ENCODE measurements around the gene SHROOM1.
"Not testable (repeated sequence)": the region's sequence is repeated elsewhere in the genome, so short reads cannot be mapped to it uniquely, and the experiment has no call there.

Gene SHROOM1

DNA sequence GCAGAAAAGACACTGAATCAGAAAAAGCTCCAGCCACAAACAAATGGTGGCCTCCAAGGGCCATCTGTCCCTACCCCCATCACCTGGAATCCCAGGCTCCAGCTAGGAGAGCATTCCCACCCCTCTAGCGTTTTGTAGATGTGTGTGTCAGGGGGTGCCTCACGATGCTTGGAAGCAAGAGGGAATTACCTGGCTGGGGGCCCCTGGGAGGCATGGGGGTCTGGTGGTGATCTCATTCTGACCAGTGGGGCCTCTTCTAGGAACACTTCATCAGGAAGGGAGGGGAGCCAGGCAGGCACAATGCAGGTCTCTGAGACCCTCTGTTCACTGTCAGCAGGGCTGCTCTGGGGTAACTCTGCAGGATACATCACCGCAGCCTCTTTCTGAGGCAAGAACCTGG is 6.0 kb downstream of the SHROOM1 start:
- DNase-seq = no peak

DNA sequence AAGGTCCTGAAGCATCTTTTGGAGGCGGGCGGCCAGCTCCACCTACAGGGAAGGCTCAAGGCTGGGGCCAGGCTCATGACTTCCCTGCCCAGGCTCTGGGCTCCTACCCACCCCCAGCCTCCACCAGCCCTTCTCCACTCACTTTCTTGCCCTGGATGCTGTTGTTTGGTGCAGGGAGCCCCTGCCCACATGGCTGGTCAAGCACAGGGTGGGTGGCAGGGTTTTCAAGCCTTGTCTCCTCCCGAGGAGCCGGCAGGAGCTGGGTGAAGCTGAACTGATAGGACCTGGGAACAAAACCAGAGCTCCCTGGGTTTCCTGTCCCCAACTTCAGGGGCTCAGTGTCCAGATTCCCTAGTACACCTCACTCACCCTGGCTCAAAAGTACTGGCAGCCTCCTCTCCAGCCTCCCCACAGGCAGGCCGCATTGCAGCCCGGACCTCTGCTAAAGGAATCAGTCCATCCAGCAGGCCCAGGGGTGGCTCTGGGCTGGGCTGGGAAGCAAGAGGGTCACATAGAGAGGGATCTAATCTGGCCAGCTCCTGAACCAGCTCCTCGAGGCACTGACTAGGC is 6.9 kb downstream of the SHROOM1 start:
- DNase-seq = no peak

DNA sequence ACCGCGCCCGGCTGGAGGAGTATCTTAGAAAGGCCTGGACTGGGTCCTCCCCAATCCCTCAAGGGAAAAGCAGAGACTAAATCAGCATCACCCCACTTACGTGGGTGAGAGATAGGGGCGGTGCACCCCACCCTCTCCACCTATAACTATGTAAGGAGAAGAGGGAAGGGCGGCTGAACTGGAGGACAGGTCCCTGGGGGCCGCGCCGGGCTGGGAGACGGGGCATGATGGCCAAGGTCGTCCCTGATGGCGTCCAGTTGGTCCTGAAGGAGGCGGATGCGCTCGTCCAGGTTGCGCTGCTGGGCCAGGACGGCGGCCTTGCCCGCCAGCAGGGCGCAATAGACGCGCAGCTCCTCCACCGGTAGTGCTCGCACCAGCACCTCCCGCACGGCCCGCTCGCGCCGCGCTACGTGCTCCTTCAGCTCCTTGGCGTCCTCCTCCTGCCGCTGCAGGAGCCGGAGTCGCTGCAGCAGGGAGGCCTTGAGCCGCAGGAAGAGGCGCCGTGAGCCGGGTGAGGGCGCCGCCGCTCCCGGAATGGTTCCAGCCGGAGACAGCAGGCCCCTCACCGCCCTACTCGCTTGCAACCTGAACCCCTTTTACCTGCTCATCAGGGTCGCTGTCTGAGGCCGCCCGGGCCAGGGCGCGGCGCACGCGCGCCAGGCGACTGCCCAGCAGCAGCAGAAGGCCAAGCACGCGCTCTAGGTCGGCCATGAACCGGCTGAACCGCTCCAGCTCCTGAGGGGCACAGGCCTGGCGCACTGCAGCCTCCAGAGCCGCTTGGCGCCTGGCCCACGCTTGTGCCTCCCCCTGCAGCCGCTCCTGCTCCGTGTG is 7.6 kb downstream of the SHROOM1 start:
- DNase-seq = no peak

DNA sequence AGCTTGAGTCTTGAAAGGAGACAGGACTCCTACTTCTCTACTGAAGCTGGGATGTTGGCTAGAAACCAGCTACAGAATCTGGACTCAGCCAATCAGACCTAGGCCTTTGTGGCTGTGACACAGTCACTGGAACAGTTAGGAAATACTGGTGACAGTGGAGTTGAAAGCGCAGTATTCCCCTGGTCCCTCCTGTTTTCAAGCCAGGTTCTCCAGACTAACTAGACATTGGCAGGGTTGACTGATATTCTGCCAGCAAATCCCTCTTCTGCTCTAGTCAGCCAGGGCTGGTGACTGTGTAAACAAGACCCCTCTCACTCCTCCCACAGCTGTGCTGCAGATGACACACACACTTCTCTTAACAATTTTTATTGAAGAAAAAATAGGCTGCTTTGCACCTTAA is 8.7 kb downstream of the SHROOM1 start:
- no peak for DNase-seq

DNA sequence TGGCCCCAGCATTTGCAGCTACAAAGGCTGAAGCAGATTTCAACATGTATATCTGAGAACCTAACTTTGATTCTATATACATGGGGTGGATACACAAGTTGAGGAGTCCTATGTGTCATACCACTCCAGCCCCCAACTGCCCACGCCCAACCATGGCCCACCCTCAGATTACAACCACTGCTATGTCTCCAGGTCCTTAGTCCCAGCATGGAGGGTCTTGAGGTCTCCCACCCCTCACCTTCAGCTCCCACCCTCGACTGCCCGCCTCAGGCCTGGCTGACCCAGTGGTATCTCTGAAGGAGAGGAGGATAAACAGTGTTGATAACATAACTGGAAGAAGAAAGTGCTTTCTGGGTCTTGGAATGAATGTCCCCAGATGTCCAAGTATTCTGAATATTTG is 9.1 kb downstream of the SHROOM1 start:
- DNase-seq = no peak

DNA sequence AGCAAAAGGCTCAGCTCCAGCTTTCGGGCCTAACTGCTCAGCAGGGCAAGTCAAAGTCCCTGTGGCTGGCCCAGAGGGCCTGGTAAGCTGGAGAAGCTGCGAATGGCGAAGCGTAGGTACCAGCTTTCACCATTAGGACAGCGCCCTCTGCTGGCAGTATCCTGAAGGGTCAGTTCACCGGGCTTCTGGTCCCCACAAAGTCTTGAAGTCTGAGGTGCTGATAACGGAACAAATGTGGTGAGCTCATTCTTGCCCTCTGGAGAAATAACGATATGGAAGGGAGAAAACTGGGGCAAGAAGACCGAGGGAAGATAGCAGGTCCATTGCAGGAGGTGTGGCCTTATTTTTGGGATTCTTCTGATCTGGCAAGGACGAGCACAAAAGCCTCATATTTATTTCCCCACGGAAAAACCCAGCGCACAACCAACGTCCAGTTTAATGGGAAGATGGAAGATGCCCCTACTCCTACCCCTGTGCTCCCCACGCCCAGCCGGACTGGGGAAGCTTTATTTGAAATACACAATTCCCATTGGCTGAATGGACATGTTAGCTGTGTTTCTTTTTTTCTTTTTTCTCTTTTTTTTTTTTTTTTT is 10.2 kb downstream of the SHROOM1 start:
- DNase-seq = peak; percentile 87

DNA sequence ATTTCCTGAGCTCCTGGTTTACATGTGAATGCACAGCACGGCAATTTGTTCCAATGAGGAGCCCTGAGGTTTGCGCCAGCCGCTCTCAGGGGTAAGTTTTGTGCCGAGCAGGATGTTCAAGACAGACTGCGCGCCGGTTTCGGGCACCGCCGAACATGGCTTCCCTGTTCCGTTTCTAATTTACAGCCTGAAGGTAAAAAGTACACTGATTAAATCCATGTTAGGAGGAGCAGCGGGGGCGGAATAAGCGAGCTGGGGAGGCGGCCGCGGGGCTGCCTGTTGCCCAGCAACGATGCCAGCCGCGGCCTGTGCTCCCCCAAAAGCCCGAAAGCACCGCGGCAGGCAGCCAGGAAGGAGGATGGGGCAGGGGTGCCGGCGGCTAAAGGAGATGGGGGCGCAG is 11.0 kb downstream of the SHROOM1 start:
- DNase-seq = no peak

DNA sequence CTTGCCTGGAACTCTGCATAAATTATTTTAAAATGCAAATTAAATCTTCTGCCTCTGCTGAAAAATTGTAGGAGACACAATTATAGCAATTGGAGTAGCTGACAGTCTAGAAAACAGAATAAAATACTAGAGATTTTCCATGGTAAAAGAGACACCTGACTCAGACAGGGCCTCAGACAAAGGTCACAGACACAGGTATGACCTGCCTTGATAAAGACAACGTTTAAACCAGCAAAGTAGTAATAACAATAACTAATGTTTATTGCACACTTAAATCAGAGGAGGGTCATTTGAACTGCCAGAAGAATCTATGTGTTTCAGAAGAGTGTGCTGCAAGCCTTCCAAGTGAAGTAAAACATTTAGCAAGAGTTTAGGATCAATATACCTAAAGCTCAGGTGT is 13.4 kb downstream of the SHROOM1 start:
- DNase-seq = no peak

DNA sequence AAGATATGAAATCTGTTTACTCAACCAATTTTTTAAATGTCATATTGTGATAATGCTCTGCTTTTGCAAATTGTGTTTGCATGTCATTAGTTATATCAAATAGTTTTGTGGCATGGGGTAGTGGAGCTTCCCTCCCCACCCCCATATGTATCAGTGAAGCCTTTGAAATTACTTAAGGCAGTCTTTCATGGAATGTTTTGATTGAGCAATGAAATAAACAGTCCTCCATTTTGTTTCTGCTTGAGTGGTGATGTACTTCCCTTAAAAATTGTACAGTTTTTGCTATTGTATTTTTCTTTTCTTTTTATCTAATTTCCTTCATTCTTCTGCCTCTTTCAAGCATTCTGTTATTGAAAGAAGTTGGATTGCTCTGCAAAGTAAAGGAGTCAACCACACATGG is 13.9 kb downstream of the SHROOM1 start:
- DNase-seq = no peak

DNA sequence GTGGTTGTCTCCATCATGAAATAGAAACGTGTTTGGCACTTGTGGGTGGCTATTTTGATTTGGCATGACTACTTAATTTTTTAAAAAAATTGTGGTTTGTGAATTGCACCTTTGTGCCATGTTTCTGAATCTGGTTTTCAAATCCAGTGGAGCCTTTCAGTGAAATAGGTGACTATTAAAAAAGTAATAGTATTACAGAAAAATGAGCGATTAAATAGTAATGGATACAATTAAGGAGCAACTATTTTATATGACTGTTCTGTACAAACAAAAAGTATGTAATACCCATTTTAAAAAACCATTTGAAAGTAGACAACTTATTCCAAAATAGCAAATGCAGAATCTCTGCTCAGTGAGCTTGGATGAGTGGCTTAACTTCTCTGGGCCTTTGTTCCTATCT is 14.4 kb downstream of the SHROOM1 start:
- DNase-seq = no peak

DNA sequence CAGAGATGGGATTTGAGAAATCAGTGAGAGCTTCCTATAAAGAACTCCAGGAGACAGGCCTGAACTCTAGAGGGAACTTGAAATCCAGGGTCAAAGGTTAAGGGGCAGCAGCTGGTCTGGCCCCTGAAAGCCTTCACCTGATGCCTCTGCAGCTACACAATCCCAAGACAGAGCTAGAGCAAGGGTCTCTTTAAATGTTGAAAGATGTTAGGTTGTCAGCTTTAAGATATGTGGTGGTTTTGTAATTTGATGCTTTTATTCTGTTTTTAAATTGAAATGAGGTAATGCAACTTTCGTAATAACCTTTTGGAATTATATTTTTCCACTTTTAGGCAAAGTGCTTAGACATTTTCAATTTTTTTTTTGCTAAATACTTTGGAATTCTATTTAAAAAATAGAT is 15.0 kb downstream of the SHROOM1 start:
- no peak for DNase-seq

DNA sequence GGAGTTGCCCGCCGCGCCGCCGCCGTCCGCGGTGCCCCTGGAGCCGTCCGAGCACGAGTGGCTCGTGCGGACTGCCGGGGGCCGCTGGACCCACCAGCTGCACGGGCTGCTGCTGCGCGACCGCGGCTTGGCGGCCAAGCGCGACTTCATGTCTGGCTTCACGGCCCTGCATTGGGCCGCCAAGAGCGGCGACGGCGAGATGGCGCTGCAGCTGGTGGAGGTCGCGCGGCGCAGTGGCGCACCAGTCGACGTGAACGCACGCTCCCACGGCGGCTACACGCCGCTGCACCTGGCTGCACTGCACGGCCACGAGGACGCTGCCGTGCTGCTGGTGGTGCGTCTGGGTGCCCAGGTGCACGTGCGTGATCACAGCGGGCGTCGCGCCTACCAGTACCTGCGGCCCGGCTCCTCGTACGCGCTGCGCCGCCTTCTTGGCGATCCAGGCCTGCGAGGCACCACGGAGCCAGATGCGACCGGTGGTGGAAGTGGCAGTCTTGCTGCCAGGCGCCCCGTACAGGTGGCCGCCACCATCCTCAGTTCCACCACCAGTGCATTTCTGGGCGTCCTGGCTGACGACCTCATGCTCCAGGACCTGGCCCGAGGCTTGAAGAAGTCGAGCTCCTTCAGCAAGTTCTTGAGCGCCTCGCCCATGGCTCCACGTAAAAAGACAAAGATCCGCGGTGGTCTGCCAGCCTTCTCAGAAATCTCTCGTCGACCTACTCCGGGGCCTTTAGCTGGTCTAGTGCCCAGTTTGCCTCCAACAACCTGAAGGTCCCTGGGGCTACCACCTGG is 15.7 kb downstream of the SHROOM1 start:
- no peak for DNase-seq

DNA sequence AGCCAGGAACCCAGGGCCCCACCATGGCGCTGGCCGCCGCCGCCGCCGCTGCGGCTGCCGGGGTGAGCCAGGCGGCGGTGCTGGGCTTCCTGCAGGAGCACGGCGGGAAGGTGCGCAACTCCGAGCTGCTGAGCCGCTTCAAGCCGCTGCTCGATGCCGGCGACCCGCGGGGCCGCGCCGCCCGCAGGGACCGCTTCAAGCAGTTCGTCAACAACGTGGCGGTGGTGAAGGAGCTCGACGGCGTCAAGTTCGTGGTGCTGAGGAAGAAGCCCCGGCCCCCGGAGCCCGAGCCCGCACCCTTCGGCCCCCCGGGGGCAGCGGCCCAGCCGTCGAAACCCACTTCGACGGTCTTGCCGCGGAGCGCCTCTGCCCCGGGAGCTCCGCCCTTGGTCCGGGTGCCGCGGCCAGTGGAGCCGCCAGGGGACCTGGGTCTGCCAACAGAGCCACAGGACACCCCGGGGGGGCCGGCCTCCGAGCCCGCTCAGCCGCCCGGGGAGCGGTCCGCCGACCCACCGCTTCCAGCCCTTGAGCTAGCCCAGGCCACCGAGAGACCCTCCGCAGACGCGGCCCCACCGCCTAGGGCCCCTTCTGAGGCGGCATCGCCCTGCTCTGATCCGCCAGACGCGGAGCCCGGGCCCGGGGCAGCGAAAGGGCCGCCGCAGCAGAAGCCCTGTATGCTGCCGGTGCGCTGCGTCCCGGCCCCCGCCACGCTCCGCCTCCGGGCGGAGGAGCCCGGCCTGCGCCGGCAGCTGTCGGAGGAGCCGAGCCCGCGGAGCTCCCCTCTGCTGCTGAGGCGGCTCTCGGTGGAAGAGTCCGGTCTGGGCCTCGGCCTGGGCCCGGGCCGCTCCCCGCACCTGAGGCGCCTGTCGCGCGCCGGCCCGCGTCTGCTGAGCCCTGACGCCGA is 16.6 kb downstream of the SHROOM1 start:
- DNase-seq = no peak

DNA sequence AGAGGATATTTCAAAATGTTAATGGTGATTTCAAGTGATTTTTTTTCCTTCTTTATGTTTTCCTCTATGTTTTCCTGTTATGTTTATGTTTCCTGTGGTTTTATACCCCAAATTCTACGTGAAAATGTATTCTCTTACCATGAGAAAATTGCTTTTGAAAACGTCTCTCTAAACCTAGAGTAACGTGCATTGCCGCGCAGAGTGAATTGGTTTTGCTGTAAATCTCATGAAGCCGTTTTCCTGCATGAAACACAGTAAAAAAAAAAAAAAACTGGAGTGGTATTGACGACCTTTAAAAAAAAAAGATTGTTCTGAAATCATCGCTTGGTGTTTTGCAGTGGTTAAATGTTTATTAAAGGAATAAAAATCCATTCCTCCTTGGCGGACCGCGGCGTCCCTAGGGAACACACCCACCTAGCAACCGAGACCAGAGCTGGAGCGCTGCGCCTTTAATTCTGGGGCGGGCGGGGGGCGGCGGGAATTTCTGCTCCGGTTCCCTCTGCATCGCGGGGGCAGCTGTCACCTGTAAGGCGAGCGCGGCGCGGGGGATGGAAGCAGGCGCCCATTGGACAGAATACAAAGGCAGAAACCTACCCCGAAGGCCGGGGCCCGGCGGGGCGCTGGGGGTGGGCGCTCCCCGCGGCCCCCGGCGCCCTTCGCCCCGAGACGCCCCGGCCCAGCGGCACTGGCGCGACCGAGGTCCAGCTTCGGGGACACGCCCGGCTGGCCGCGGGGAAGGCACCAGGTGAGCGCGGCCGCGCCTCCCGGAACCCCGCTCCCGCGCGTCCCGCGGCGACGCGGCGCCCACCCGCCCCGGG is 17.5 kb downstream of the SHROOM1 start, which contains the start of gene SOWAHA:
Gene SOWAHA (plus strand): TSS at position 522 of the 818 bp plus-strand sequence. CDS start 320 bp downstream, outside the sequence.
- DNase-seq = no peak

DNA sequence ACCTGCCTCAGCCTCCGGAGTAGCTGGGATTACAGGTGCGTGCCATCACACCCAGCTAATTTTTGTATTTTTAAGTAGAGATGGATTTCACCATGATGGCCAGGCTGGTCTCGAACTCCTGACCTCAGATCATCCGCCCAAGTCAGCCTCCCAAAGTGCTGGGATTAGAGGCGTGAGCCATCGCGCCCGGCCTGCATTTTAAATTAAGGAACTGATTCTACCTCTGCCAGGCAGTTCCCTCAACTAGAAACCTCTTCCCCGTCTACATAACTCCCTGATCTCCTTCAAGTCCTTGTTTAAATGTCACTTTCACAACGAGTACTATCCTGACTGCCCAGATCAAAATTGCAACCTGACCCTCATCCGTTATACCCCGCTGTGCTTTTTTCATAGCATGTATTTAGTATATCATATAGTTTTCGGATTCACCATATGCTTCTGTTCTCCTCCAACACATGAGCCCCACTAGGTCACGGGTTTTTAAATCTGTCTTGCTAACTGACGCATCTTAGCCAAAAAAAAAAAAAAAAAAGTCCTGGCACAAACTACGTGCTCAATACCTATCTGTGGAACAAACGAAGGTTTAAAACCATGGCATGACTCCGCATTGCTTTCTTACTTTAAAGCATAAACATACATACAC is 18.2 kb downstream of the SHROOM1 start:
- DNase-seq = no peak

DNA sequence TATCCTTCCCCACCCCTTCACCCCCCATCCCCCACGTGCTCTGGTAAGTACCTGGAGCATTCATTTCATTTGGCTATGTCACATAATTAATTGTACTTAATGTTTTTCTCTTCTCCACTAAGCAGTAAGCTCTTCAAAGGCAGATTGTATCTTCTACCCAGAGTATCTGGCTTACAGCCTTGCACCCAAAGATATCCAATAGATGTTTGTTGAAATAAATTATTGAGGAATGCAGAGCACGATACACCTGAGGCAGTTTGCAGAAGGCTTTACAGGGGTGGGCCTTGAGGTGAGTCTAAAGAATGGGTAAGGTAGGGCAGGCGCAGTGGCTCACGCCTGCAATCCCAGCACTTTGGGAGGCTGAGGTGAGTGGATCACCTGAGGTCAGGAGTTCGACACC is 19.8 kb downstream of the SHROOM1 start:
- DNase-seq = no peak

DNA sequence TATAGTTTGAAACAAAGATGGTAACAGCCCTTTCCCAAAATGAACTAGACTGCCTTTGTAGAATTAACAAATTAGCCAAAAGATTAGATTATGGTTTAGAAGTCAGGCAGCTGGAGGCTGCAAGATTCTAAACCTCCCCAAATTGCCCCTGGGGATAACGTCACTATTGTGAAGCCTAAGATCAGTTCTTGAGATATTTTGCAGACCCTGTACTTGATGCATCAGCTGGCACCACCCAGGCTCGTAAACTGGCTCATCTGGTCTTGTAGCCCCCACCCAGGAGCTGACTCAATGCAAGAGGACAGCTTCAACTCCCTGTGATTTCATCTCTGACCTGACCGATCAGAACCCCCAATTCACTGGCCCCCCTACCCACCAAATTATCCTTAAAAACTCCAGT is 21.6 kb downstream of the SHROOM1 start:
- DNase-seq = no peak

DNA sequence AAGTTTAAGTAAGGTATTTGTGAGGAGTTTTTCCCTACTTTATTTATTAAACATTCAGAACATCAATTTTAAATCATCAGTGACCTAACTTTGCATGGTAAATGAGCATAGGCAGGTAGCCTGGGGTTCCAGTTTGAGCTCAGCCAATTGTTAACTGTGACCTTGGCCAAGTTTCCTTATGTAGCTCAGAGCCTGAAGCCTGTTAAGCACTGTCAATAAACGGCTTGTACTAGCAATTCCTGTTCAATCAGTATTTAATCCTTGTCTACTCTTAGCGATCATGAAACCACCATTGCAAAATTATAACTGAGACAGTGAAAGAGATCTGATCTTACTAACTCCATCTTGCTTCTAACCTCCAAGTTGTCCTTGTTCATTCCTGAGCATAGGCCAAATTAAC is 22.0 kb downstream of the SHROOM1 start:
- no peak for DNase-seq

DNA sequence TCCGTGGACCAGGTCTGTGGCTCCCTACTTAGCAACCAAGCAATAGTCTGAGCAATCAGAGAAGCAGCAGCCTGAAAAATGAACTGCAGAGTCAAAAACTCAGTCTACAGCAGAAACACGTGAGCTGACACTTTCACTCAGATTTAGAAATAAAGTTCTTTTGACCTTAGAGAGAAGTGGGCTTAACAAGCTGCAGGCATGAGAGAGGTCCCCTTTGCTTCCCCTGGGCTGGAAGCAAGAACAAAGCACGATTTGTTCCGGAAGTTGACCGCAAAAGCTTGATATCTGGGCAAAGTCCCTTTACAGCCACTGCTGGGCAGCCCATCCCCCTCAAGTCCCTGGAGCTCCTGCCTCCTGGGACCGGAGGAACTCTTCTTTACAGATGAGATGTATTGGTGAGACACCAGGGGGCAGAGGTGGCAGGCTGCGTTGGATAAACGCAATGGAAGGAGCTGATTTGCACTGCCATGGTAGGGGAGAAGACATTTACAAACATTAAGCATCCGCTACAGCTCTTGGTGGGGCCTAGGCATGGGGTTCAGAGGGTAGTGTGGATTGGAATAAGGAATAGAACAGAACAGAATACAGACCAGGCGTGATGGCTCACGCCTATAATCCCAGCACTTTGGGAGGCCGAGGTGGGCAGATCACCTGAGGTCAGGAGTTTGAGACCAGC is 23.1 kb downstream of the SHROOM1 start:
- DNase-seq = no peak

DNA sequence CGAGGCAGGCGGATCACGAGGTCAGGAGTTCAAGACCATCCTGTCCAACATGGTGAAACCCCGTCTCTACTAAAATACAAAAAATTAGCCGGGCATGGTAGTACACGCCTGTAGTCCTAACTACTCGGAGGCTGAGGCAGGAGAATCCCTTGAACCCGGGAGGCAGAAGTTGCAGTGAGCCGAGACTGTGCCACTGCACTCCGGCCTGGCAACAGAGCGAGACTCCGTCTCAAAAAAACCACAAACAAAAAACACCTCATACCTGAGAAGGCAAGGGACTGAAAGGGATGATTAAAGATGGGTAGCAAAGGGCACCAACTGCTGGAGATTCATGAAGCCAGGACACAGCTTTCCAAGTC is 23.7 kb downstream of the SHROOM1 start:
- not testable (repeated sequence) for DNase-seq

All from effector CD4-positive, alpha-beta T cell (primary cell).